CD4-positive, alpha-beta T cell treated with Interleukin-15 for 4 hours (primary cell): ENCODE data around the gene CLRN3.

Experiments used
- DNase-seq: peaks from one replicate; pipeline ENCODE4 v3.0.0-alpha.2; 2020; ENCODE audit warnings: low spot score

Gene CLRN3

GRCh38 chr10:127899766-127900387, 7.1 kb upstream of the CLRN3 start:
- no peak for DNase-seq

- no peak for DNase-seq
Observed at GRCh38 chr10:127897177-127897576, 4.4 kb upstream of the CLRN3 start.

- DNase-seq: no peak
Observed at GRCh38 chr10:127896590-127896989, 3.8 kb upstream of the CLRN3 start.

DNA sequence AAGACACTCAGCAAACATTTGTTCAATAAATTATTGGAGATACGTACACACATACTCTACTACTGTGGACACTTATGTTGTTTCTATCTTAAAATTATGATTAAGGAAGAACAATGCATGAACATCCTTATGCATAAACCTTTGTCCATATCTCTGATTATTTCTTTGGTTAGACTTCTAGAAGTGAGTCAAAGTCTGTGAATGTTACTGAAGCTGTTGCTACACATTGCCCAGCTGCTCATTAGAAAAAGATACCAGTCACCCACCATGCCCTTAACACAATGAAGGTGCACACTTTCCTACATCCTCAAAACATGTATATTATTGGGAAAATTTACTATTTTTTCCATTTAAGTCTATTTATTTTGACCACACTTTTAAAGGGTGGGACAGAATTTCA, 1.4 kb upstream of the CLRN3 start:
- DNase-seq: no peak

DNA sequence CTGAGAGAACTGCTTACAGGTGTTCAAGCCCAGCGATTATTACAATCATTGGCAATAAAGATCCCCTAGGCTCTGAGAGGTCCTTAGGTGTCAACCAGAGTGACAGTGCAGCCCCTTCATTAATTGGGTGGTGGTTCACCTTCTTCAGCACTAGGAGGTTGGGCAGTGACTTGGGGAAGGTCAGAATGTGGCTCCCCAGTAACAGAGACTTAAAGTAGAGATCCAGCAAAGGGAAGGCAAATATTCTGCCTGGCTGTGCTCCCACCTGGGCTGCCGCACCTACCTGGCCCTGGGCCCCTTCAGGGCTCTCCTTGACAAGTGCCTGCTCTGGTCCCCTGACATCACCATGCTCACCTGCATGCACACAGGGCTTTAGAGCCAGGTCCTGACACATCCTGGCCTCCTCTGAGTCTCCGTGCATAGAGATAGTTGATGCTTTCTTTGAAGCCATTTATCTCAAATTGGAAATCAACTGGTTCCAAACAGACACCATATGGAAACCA, 1.9 kb downstream of the CLRN3 start:
- no peak for DNase-seq

DNA sequence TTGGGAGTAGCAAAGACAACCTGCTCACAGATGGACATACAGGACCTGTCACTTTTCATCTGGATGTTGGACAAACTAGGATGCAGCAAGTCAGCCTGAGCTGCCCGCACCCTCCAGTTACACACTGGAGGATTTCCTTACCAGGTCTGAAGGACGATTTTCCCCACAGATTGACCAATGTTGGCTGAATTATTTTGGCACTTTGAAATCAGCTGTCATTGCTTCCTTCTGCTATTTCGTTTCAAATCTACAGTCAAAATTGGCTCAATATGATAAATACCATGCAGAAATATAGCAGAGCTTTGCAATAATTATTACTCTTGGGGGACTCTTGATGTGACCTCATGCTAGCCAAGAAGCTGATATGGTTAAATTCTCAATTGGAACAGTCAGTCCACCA, 2.5 kb downstream of the CLRN3 start:
- DNase-seq: no peak

GRCh38 chr10:127889605-127890195, 3.0 kb downstream of the CLRN3 start:
- no peak for DNase-seq

DNA sequence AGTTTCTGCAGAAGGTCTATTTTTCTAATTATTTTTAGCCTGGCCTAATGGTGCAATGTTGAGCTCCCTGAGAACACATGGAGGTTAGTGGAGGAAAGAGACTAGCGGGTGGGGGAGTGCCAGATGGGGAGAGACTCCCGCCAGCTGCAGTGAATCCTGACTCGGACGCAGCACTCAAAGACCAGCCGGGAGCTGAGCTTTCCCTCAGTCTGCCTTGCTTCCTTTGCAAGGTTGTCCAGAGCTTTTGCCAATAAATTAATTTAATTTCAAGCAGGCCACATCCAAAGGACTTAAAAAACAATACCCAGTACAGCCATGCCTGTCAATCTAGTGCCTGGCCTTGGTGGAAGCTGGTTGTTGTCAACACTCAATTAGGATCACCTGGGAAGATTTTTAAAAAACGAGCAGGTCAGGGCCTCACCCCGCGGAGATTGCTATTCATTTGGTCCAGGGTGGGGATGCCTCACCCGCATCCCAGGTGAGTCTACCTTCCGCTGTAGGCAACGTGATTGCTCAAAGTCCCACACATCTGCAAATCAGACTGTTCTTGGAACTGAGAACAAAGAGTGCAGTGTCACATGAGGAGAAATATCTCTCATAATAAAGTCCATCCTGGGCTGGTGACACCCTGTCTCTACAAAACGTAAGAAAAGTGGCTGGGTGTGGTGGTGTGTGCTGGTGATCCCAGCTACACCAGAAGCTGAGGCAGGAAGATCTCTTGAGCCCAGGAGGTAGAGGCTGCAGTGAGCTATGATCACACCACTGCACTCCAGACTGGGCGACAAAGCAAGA, 4.0 kb downstream of the CLRN3 start:
- no peak for DNase-seq

DNA sequence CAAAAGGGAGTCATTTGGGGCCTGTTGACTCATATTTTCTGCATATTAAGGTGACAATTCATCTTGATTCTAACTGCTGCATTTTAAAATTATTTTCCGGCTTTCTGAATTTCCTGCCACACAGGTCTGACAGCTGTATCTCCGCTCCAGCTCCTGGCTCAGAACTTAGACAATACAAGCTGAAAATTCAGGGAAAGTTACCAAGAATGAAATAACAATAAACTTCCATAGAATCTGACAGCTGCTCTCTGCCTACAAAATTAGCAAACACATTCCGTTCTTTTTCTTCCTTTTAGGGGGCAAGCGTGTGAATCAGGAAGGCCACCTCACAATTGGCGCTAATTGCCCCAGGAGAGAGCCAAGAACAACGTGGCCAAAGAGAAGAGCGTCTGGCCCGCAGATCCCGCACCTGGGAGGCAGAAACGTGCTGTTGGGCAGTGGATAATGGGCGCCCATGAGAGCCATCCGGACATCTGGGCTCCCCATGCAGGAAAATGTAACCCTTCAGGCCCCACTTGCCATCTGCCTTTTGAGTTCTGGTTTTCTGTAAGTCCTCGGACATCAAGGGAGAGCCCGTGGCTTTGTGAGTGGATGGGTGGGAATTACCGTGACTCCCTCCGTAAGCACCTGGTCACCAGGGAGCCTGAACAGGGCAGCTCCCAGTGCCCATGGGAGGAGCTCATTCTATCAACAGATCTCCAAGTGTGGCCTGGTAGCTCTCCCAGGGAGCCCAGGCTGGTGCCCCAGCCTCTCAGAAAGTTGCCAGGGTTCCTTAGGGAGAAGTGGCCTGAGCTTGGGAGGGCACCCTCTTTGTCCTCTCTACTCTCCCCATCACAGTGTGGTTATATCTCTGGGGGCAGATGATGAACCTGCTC, 5.0 kb downstream of the CLRN3 start:
- no peak for DNase-seq

DNA sequence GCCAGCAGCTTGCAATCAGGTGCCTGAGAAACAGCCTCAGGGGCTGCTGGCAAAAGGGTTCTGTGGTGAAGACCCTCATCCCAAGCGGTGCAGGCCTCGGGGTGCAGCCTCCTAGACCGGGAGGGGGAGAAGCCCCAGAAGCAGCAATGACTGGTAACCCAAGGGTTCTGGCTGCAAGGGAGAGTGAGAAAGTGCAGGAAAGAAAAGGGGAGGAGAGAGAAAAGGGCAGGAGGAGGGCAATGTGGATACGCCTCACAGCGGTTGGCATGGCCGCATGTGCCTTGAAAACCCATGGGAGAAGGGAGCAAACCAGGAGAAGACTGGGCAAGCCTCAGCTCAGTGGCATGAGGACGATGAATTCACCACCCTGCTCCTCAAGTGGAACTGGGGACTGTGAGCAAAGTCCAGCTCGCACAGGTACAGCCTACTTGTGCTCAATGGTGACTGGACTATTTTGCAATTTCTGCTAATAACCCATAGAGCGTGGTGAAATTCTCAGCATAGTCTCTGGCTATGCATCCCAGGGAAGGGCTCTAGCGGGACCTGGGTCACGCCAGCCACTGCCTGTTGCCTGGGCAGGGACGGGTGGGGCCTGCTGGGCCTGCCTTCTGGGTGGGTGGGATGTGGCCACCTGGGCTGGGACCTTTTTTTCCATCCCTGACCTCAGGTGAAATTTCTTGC, 6.2 kb downstream of the CLRN3 start:
- no peak for DNase-seq

GRCh38 chr10:127884501-127884900, 8.2 kb downstream of the CLRN3 start:
- DNase-seq: no peak

- no peak for DNase-seq
Observed at GRCh38 chr10:127883516-127883915, 9.2 kb downstream of the CLRN3 start.

- no peak for DNase-seq
Observed at GRCh38 chr10:127882801-127883459, 9.8 kb downstream of the CLRN3 start.

- DNase-seq: no peak
Observed at GRCh38 chr10:127882391-127882790, 10.3 kb downstream of the CLRN3 start.

- no peak for DNase-seq
Observed at GRCh38 chr10:127881262-127881661, 11.5 kb downstream of the CLRN3 start.

DNA sequence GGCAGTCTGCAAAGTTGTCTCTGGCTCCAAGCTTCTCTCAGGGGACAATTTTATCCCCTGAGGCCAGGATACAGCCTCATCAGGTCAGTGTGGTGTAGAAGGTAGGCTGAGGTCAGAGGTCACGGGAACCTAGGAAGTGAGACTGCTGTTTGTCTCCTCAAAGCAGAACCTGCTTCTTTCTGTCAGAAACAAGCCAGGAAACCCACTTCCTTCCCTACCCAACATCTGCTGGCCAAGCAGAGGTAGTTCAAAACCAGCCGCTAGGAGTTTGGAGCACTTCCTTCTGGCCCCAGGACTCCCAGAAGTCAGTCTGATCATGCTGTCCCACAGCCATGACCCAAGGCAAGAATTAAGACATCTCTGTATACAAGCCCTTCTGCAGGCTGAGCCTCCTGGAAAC, 12.2 kb downstream of the CLRN3 start:
- DNase-seq: peak; percentile 7

DNA sequence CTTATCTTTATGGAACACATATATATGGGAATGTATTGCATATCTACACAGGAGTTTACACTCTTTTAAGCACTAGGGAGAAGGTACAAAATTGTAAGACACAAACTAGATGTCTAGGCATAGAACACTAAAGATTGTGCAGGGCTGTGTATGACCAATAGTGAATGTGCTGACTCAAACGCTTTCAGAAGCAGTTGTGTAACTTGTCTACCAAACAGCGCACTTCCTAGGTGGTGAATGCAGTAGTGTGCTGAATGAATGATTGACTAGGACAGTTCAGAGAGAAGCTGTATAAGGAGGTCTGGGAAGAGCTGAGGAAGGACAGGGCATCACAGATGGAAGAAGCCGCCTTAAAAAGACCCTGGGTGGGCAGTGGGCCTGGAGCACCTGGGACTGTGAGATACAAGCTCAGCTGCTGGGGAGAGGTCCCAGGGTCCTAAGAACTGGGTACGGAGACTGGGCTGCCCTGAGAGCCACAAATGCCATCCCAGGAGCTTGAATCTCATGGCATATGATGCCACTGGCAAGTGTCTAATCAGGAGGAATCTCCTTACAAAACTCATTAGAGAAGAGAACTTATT, 14.2 kb downstream of the CLRN3 start:
- no peak for DNase-seq

DNA sequence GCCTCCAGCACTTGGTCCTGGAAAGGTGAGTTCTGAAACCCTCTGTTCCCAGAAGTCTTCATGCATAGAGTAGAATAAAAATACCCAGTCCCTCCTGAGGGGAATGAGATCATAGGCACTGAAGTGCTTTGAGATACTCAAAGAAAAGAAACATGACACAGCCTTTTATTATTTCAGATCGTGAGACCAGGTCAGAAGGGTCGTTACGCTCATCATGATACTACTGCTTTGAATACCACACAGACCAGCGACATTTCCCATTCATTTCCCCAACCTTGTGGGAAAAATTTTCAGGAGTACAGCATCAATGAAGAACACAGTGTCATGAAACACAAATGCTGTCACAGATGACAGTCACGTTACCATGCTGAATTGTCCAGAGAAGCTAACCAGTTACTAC, 15.0 kb downstream of the CLRN3 start:
- no peak for DNase-seq

- DNase-seq: no peak
Observed at GRCh38 chr10:127877116-127877515, 15.6 kb downstream of the CLRN3 start.

- no peak for DNase-seq
Observed at GRCh38 chr10:127875916-127876315, 16.8 kb downstream of the CLRN3 start.

DNA sequence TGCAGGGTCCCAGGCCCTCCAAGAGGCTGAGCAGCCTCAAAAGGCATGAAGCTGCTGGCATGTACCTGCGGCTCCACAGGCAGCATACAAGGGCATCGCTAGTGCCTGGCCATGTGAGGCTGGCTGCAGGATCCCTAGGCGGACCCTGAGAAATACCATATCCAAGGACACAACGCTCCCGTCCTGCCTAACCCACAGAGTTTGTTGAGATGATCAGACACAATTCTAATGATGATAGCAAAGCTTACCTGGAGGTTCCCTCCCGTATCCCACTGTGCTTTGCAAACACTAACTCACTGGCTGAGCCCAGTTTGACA, 17.3 kb downstream of the CLRN3 start:
- DNase-seq: no peak
